ENCODE data around the gene BFAR.
A peak's percentile ranks its signal among the peaks of the same experiment; 100 is the strongest.
"Not testable (repeated sequence)": the region's sequence is repeated elsewhere in the genome, so short reads cannot be mapped to it uniquely, and the experiment has no call there.

Gene BFAR

GRCh38 chr16:14629612-14629918 lies 3.2 kb upstream of the BFAR start:
- DNase-seq (ENCODE audit: low spot score) = no peak
- H3K9ac ChIP-seq (ENCODE audit: low read depth, low read length, poor library complexity) = peak overlapping the region; percentile 97

DNA sequence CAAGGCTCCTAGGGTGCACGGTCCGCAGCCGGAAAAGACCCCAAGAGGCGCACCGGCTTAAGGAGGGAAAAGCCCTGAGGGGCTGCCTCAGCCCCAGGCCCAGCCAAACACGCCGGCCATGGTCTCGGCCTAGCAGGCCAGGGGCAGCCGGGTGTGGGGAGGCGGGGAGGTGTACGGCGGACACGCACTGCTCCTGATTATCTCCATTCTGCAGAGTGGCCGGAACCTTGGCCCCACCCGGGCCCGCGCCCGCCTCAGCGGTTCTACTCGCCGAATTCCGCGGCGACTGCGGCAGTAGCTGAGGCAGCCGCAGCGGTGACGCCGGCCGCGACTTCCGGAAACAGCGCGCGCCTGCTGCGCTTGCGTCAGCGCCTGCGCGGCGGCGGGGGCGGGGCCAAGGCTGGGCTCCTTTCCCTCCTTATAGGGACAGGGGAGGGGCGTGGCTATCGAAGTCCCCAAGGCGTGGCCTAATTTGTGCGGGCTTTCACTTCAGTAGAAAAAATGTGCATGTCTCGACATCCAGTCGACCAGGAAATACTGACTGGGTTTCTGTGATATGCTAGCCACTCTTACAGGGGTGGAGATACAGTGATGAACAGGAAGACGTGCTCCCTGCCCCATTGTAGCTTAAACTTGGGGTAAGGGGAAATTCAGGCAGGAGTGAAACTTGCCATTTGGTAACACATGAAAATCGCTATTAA lies 2.7 kb upstream of the BFAR start, which contains the start of gene PARN:
Gene PARN, minus strand, starts transcription at position 342 of the 701 bp plus-strand sequence. Its CDS starts 135 bp downstream, at position 207.
- Histone ChIP-seq H2BK12ac (ENCODE audit: low read length) (no peak within 1 kb of the TSS), H3K9me3 (replicated peaks in 1 of 2; ENCODE audit: control insufficient read depth in 2 of 2, insufficient read depth in 1 of 2, low read depth in 1 of 2, low read length in 2 of 2) (peaks cover 0 to 1% of the 10 kb centered on the region in 2 donors), H3K23ac (ENCODE audit: low read depth, low read length, poor library complexity) (peak within 1 kb of the TSS; percentile 96), H4K8ac (ENCODE audit: low read depth, low read length) (no peak within 1 kb of the TSS), H3K4me2 (ENCODE audit: insufficient read depth, low read length, poor library complexity, severe bottlenecking) (peak within 1 kb of the TSS; percentile 85), H3K36me3 (replicated peaks in 1 of 2; ENCODE audit: control insufficient read depth in 2 of 2, insufficient read depth in 2 of 2, low read length in 2 of 2) (peaks cover 3 to 46% of the 10 kb centered on the region in 2 donors), H2AFZ (ENCODE audit: low read length) (peak within 1 kb of the TSS; percentile 88), H3K4ac (ENCODE audit: low read length) (no peak within 1 kb of the TSS), H3K4me3 (ENCODE audit: low read length in 2 of 2) (peak within 1 kb of the TSS; percentile 86 to 88), H2BK5ac (ENCODE audit: low read length) (peak within 1 kb of the TSS; percentile 54), H3K79me1 (ENCODE audit: low read depth, low read length) (peaks cover 7% of the 10 kb centered on the region), H3K4me1 (ENCODE audit: control insufficient read depth in 2 of 2, insufficient read depth in 1 of 2, low read depth in 1 of 2, low read length in 2 of 2) (peaks cover 12 to 13% of the 10 kb centered on the region in 2 donors), H3K27ac (replicated peaks; ENCODE audit: low read length) (peak within 1 kb of the TSS; percentile 69), H2BK120ac (ENCODE audit: low read depth, low read length) (no peak within 1 kb of the TSS), H4K91ac (ENCODE audit: low read depth, low read length, poor library complexity) (peak within 1 kb of the TSS; percentile 38), H3K27me3 (ENCODE audit: control insufficient read depth in 3 of 3, insufficient read depth in 3 of 3, low read depth in 1 of 3, low read length in 3 of 3) (no peaks in the 10 kb centered on the region), H3K9ac (ENCODE audit: low read depth, low read length, poor library complexity) (peak within 1 kb of the TSS; percentile 97), H3K18ac (ENCODE audit: low read length) (peak within 1 kb of the TSS; percentile 84), H2BK15ac (ENCODE audit: low read length) (no peak within 1 kb of the TSS), H2AK5ac (ENCODE audit: low read depth, low read length) (peak within 1 kb of the TSS; percentile 79), H3K14ac (ENCODE audit: low read length) (peak within 1 kb of the TSS; percentile 39)
- WGBS, 2 donors (ENCODE audit: extremely low coverage in 2 of 2, insufficient read length in 2 of 2, insufficient replicate concordance in 1 of 2) = no CpG with 5 or more reads among the region's 51 CpGs
- DNase-seq (ENCODE audit: low spot score) = peak; percentile 93

More at GRCh38 chr16:14629612-14629918, 3.2 kb upstream of the BFAR start:
- H4K91ac ChIP-seq (ENCODE audit: low read depth, low read length, poor library complexity) = peak overlapping the region; percentile 38
- H2BK120ac ChIP-seq (ENCODE audit: low read depth, low read length) = no peak overlapping the region
- peak overlapping the region; percentile 79 for H2AK5ac ChIP-seq (ENCODE audit: low read depth, low read length)
- peaks cover 0 to 1% of the 10 kb centered on the region in 2 donors for H3K9me3 ChIP-seq (replicated peaks in 1 of 2; ENCODE audit: control insufficient read depth in 2 of 2, insufficient read depth in 1 of 2, low read depth in 1 of 2, low read length in 2 of 2)
- peaks cover 7% of the 10 kb centered on the region for H3K79me1 ChIP-seq (ENCODE audit: low read depth, low read length)
- no CpG with 5 or more reads among the region's 17 CpGs for WGBS, 2 donors (ENCODE audit: extremely low coverage in 2 of 2, insufficient read length in 2 of 2, insufficient replicate concordance in 1 of 2)
- H2BK5ac ChIP-seq (ENCODE audit: low read length) = peak overlapping the region; percentile 54
- no peak overlapping the region for H4K8ac ChIP-seq (ENCODE audit: low read depth, low read length)
- peaks cover 10 to 13% of the 10 kb centered on the region in 2 donors for H3K4me1 ChIP-seq (ENCODE audit: control insufficient read depth in 2 of 2, insufficient read depth in 1 of 2, low read depth in 1 of 2, low read length in 2 of 2)
- H2BK15ac ChIP-seq (ENCODE audit: low read length) = no peak overlapping the region
- peaks cover 6 to 46% of the 10 kb centered on the region in 2 donors for H3K36me3 ChIP-seq (replicated peaks in 1 of 2; ENCODE audit: control insufficient read depth in 2 of 2, insufficient read depth in 2 of 2, low read length in 2 of 2)
- H3K18ac ChIP-seq (ENCODE audit: low read length) = peak overlapping the region; percentile 82
- H3K27me3 ChIP-seq (ENCODE audit: control insufficient read depth in 3 of 3, insufficient read depth in 3 of 3, low read depth in 1 of 3, low read length in 3 of 3) = no peaks in the 10 kb centered on the region
- no peak overlapping the region for H3K23ac ChIP-seq (ENCODE audit: low read depth, low read length, poor library complexity)
- H2BK12ac ChIP-seq (ENCODE audit: low read length) = no peak overlapping the region
- H3K27ac ChIP-seq (replicated peaks; ENCODE audit: low read length) = peak overlapping the region; percentile 28
- no peak overlapping the region for H3K14ac ChIP-seq (ENCODE audit: low read length)
- no peak overlapping the region for H3K4ac ChIP-seq (ENCODE audit: low read length)
- peak overlapping the region; percentile 85 for H3K4me2 ChIP-seq (ENCODE audit: insufficient read depth, low read length, poor library complexity, severe bottlenecking)
- peak overlapping the region; percentile 88 for H2AFZ ChIP-seq (ENCODE audit: low read length)
- H3K4me3 ChIP-seq (ENCODE audit: low read length in 2 of 2) = peak overlapping the region; percentile 86 to 88

GRCh38 chr16:14630620-14631330 lies 2.0 kb upstream of the BFAR start:
- not testable (repeated sequence) for H2BK12ac ChIP-seq (ENCODE audit: low read length); H3K27me3 ChIP-seq (ENCODE audit: control insufficient read depth in 3 of 3, insufficient read depth in 3 of 3, low read depth in 1 of 3, low read length in 3 of 3); H3K18ac ChIP-seq (ENCODE audit: low read length); H2BK120ac ChIP-seq (ENCODE audit: low read depth, low read length); H3K9ac ChIP-seq (ENCODE audit: low read depth, low read length, poor library complexity); H3K79me1 ChIP-seq (ENCODE audit: low read depth, low read length); H4K8ac ChIP-seq (ENCODE audit: low read depth, low read length); H2BK15ac ChIP-seq (ENCODE audit: low read length); H3K9me3 ChIP-seq (replicated peaks in 1 of 2; ENCODE audit: control insufficient read depth in 2 of 2, insufficient read depth in 1 of 2, low read depth in 1 of 2, low read length in 2 of 2); DNase-seq (ENCODE audit: low spot score); H3K4ac ChIP-seq (ENCODE audit: low read length); H2BK5ac ChIP-seq (ENCODE audit: low read length); H2AK5ac ChIP-seq (ENCODE audit: low read depth, low read length); H3K14ac ChIP-seq (ENCODE audit: low read length); H3K23ac ChIP-seq (ENCODE audit: low read depth, low read length, poor library complexity); H4K91ac ChIP-seq (ENCODE audit: low read depth, low read length, poor library complexity)
- peak overlapping the region; percentile 51 for H3K4me2 ChIP-seq (ENCODE audit: insufficient read depth, low read length, poor library complexity, severe bottlenecking)
- no CpG with 5 or more reads among the region's 29 CpGs for WGBS, 2 donors (ENCODE audit: extremely low coverage in 2 of 2, insufficient read length in 2 of 2, insufficient replicate concordance in 1 of 2)
- H3K27ac ChIP-seq (replicated peaks; ENCODE audit: low read length) = peak overlapping the region; percentile 69
- H3K4me3 ChIP-seq (ENCODE audit: low read length in 2 of 2) = peak overlapping the region in 1 of 2 donors; percentile 88
- H2AFZ ChIP-seq (ENCODE audit: low read length) = peak overlapping the region; percentile 88
- peaks cover 3 to 43% of the 10 kb centered on the region in 2 donors for H3K36me3 ChIP-seq (replicated peaks in 1 of 2; ENCODE audit: control insufficient read depth in 2 of 2, insufficient read depth in 2 of 2, low read length in 2 of 2)
- peaks cover 13 to 14% of the 10 kb centered on the region in 2 donors for H3K4me1 ChIP-seq (ENCODE audit: control insufficient read depth in 2 of 2, insufficient read depth in 1 of 2, low read depth in 1 of 2, low read length in 2 of 2)

- Histone ChIP-seq H4K8ac (ENCODE audit: low read depth, low read length) (no peak overlapping the region), H2AFZ (ENCODE audit: low read length) (no peak overlapping the region), H3K79me1 (ENCODE audit: low read depth, low read length) (peaks cover 9% of the 10 kb centered on the region), H3K4me1 (ENCODE audit: control insufficient read depth in 2 of 2, insufficient read depth in 1 of 2, low read depth in 1 of 2, low read length in 2 of 2) (peaks cover 10 to 14% of the 10 kb centered on the region in 2 donors), H3K27ac (replicated peaks; ENCODE audit: low read length) (no peak overlapping the region), H3K4me3 (ENCODE audit: low read length in 2 of 2) (peak overlapping the region; percentile 59 to 98), H3K18ac (ENCODE audit: low read length) (no peak overlapping the region), H3K4me2 (ENCODE audit: insufficient read depth, low read length, poor library complexity, severe bottlenecking) (peak overlapping the region; percentile 82), H3K23ac (ENCODE audit: low read depth, low read length, poor library complexity) (no peak overlapping the region), H2BK15ac (ENCODE audit: low read length) (no peak overlapping the region), H3K27me3 (ENCODE audit: control insufficient read depth in 3 of 3, insufficient read depth in 3 of 3, low read depth in 1 of 3, low read length in 3 of 3) (no peaks in the 10 kb centered on the region), H3K9me3 (replicated peaks in 1 of 2; ENCODE audit: control insufficient read depth in 2 of 2, insufficient read depth in 1 of 2, low read depth in 1 of 2, low read length in 2 of 2) (peaks cover 0 to 1% of the 10 kb centered on the region in 2 donors), H2BK5ac (ENCODE audit: low read length) (no peak overlapping the region), H2AK5ac (ENCODE audit: low read depth, low read length) (no peak overlapping the region), H4K91ac (ENCODE audit: low read depth, low read length, poor library complexity) (no peak overlapping the region), H2BK12ac (ENCODE audit: low read length) (no peak overlapping the region), H3K36me3 (replicated peaks in 1 of 2; ENCODE audit: control insufficient read depth in 2 of 2, insufficient read depth in 2 of 2, low read length in 2 of 2) (peaks cover 0 to 38% of the 10 kb centered on the region in 2 donors), H3K9ac (ENCODE audit: low read depth, low read length, poor library complexity) (no peak overlapping the region), H3K14ac (ENCODE audit: low read length) (no peak overlapping the region), H3K4ac (ENCODE audit: low read length) (no peak overlapping the region), H2BK120ac (ENCODE audit: low read depth, low read length) (no peak overlapping the region)
- WGBS, 2 donors (ENCODE audit: extremely low coverage in 2 of 2, insufficient read length in 2 of 2, insufficient replicate concordance in 1 of 2) = no CpG with 5 or more reads among the region's 7 CpGs
- DNase-seq (ENCODE audit: low spot score) = no peak
Observed at GRCh38 chr16:14634389-14634725, 1.6 kb downstream of the BFAR start.
